Measurements from ENCODE around the gene WDR83.

WDR83 gene

DNA sequence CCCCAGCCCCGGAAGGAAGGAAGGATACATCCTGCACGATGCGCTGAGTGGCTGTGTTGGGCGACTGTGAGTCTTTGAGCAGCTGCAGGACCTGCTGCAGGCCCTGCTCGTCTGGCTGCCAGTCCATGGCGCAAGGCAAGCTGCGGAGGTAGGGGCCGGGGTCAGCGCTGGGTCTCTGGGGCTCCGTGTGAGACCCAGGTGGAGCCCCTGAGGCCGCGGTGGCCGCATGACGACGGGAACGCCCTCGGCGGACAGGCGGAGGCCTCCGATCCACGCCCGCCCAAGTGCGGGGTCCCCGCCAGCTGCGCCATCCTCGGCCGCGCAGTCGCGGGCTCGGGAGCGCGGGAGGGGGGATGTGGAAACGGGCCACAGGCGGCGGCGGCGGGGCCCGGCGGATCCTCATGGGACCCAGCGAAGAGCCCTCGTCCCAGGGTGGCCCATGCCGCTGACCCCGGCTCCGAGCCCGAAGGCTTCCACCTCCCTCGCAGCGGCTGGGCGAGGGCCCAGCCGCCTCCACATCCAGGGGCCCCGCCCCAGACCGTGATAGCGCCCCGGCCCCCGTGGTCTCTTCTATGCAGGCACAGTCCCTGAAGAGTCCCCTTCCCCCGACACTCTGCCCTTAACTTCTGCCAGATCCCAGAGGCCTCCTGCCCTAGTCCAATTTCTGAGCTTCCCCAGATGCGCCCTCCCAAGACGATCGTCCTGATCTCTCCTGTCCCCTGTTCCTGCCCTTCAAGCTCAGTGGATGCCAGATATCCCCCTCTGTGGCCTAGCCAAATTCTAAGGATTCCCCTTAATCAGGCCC, 54.4 kb downstream of the WDR83 start:
- H3K27ac ChIP-seq = peak overlapping the region; percentile 84
- H3K4me3 ChIP-seq (ENCODE audit: low read depth in 1 of 2, low read length in 1 of 2) = peak overlapping the region; percentile 62 to 81
- peaks cover 33 to 35% of the 10 kb centered on the region in 2 experiments for H3K4me1 ChIP-seq (ENCODE audit: control insufficient read depth in 1 of 2, insufficient read depth in 1 of 2, low read depth in 1 of 2, low read length in 1 of 2)
- no peaks in the 10 kb centered on the region for H3K9me3 ChIP-seq
- TF ChIP-seq, protein P1, sequence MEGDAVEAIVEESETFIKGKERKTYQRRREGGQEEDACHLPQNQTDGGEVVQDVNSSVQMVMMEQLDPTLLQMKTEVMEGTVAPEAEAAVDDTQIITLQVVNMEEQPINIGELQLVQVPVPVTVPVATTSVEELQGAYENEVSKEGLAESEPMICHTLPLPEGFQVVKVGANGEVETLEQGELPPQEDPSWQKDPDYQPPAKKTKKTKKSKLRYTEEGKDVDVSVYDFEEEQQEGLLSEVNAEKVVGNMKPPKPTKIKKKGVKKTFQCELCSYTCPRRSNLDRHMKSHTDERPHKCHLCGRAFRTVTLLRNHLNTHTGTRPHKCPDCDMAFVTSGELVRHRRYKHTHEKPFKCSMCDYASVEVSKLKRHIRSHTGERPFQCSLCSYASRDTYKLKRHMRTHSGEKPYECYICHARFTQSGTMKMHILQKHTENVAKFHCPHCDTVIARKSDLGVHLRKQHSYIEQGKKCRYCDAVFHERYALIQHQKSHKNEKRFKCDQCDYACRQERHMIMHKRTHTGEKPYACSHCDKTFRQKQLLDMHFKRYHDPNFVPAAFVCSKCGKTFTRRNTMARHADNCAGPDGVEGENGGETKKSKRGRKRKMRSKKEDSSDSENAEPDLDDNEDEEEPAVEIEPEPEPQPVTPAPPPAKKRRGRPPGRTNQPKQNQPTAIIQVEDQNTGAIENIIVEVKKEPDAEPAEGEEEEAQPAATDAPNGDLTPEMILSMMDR (IDR thresholded peaks at IDR 0.05) = no peak
- H3K27me3 ChIP-seq = peaks cover 11% of the 10 kb centered on the region
- peaks cover 24% of the 10 kb centered on the region for H3K36me3 ChIP-seq

DNA sequence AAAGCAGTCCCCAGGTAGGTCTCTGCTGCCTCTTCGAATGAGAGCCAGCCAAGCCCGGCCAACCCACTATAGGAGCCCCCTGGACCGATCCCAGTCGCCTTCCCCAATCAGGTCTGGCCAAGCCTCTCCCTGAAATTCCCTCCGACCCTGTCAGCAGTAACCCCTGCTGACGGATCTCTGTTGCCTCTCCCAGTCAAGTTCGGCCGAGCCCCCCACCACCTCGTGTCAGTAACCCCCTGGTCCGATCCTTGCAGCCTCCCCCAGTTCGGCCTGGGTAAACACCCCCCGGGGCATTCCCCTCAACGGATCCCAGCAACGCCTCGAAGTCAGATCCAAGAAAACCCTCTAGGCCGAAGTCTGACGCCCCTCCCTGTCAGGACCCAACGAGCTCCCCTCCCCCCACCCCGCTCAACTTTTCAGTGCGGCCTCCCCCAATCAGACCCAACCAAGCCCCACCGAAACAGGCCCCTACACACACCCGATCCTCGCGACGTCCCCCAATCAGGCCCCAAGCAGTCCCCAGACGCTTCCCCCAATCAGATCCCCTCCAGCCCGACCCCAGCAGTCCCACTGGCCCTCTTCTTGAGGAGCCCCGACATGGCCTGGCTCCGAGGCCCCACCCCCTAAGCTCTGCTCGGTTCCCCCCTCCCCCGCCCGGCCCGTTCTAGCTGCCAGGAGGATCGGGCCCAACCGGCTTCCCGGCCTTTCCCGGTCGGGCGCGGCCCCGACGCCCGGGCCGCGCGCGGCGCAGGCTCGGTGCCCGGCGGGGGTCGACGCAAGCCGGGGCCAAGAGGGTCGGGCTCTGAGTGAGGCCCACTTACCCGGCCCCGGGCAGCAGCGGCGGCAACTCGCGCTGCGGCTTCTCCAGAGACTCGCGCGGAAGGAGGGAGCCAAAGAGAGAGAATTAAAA, 55.3 kb downstream of the WDR83 start:
- Histone ChIP-seq H3K36me3 (peaks cover 15% of the 10 kb centered on the region), H3K4me1 (ENCODE audit: control insufficient read depth in 1 of 2, insufficient read depth in 1 of 2, low read depth in 1 of 2, low read length in 1 of 2) (peaks cover 33 to 35% of the 10 kb centered on the region in 2 experiments), H3K27ac (peak overlapping the region; percentile 84), H3K9me3 (no peaks in the 10 kb centered on the region), H3K4me3 (ENCODE audit: low read depth in 1 of 2, low read length in 1 of 2) (peak overlapping the region; percentile 62 to 81), H3K27me3 (peaks cover 11% of the 10 kb centered on the region)
- TF ChIP-seq, protein P1 (IDR thresholded peaks at IDR 0.05) = no peak

DNA sequence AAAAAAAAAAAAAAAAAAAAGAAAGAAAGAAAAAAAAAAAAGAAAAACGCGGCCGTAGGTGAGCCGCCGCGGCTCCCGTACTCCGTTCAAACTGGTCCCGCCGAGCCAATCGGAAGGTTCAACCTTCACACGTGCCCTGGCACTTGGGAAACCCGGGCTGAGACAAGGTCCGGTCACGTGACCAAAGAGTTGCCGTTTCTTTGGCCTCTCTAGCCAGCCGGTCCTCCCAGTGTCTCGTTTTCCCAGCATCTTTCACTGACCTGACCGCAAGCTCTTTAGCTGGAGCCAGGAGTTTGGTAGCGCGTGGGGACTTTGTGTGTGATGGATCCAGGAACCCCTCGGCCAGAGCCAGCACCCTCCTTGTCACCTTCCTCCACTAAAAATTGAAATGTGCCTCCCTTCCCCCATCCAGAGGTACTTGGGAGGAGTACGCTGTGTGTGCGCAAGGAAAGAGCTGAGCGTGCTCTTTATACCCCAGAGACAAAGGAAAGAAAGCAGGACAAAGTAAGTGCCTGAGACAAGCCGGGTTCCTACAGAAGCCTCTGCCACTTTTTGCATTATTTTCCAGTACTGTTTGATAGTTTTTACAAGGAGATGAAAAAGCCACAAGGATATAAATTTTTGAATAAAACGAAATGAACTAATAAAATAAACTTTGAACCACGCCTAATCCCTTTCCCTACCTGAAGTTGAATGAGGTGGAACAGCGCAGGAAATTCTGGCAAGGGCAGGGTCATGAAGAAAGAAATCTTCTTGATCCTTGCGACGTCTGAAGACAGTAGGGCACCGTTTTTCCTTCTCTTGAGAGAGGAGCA, 56.2 kb downstream of the WDR83 start:
- Histone ChIP-seq H3K36me3 (peaks cover 14% of the 10 kb centered on the region), H3K27ac (peak overlapping the region; percentile 84), H3K4me3 (ENCODE audit: low read depth in 1 of 2, low read length in 1 of 2) (peak overlapping the region; percentile 62 to 81), H3K27me3 (peaks cover 11% of the 10 kb centered on the region), H3K9me3 (no peaks in the 10 kb centered on the region), H3K4me1 (ENCODE audit: control insufficient read depth in 1 of 2, insufficient read depth in 1 of 2, low read depth in 1 of 2, low read length in 1 of 2) (peaks cover 33 to 35% of the 10 kb centered on the region in 2 experiments)
- TF ChIP-seq, protein P1 (IDR thresholded peaks at IDR 0.05) = peak; percentile 14

DNA sequence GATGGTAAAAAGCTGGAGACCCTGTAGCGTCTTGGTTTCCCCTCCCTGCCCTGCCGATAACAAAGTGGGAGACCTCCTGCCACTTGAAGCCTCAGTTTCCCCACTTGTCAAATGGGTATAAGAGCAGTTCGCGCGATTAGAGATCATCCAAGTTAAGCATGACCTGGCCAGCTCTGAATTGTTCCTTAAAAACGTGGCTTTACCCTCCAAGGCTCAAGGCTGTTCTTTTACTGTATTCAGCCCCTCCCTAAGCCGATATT, 56.7 kb downstream of the WDR83 start:
- Histone ChIP-seq H3K9me3 (no peaks in the 10 kb centered on the region), H3K27me3 (peaks cover 11% of the 10 kb centered on the region), H3K4me1 (ENCODE audit: control insufficient read depth in 1 of 2, insufficient read depth in 1 of 2, low read depth in 1 of 2, low read length in 1 of 2) (peaks cover 33 to 35% of the 10 kb centered on the region in 2 experiments), H3K4me3 (ENCODE audit: low read depth in 1 of 2, low read length in 1 of 2) (peak overlapping the region; percentile 62 to 81), H3K27ac (peak overlapping the region; percentile 84), H3K36me3 (peaks cover 16% of the 10 kb centered on the region)
- TF ChIP-seq, protein P1 (IDR thresholded peaks at IDR 0.05) = no peak
